ENCODE measurements around the gene NEDD4L. TPM values are rescaled to one million over a fixed set of nuclear protein-coding genes. Genes with fewer than 3 reads are reported as not detected.
A peak's percentile ranks its signal among the peaks of the same experiment; 100 is the strongest.

Gene NEDD4L
- total RNA-seq, 3 donors from 2014 or later, result 161 to 309 (median 256) TPM

GRCh38 chr18:58054041-58054781 is 10.2 kb downstream of the NEDD4L start:
- H3K36me3 ChIP-seq (ENCODE audit: low read depth), result no peaks in the 10 kb centered on the region
- DNase-seq (no peak), ATAC-seq (no peak)
- no peak overlapping the region for H3K4me3 ChIP-seq
- peaks cover 6% of the 10 kb centered on the region for H3K4me1 ChIP-seq (ENCODE audit: low read depth)
- no peak for TF ChIP-seq CTCF (IDR thresholded peaks at IDR 0.05)
- no peaks in the 10 kb centered on the region for H3K9me3 ChIP-seq
- intact Hi-C loops (cut with DNase I, micrococcal nuclease), result no loop called here

GRCh38 chr18:58055890-58056558 is 12.0 kb downstream of the NEDD4L start:
- H3K9me3 ChIP-seq, result no peaks in the 10 kb centered on the region
- H3K4me3 ChIP-seq, result no peak overlapping the region
- DNase-seq, result no peak
- peak; percentile 38 for ATAC-seq
- no peaks in the 10 kb centered on the region for H3K36me3 ChIP-seq (ENCODE audit: low read depth)
- intact Hi-C loops (cut with DNase I, micrococcal nuclease), result no loop called here
- TF ChIP-seq CTCF (IDR thresholded peaks at IDR 0.05), result no peak
- peaks cover 6% of the 10 kb centered on the region for H3K4me1 ChIP-seq (ENCODE audit: low read depth)

- no peaks in the 10 kb centered on the region for H3K9me3 ChIP-seq
- H3K4me3 ChIP-seq, result no peak overlapping the region
- peaks cover 6% of the 10 kb centered on the region for H3K4me1 ChIP-seq (ENCODE audit: low read depth)
- intact Hi-C loops (cut with DNase I, micrococcal nuclease), result no loop called here
- no peaks in the 10 kb centered on the region for H3K36me3 ChIP-seq (ENCODE audit: low read depth)
- TF ChIP-seq CTCF (IDR thresholded peaks at IDR 0.05), result no peak
- no peak for ATAC-seq
- no peak for DNase-seq
These were observed 12.8 kb downstream of the NEDD4L start for GRCh38 chr18:58056852-58057251.

GRCh38 chr18:58057291-58057965 is 13.4 kb downstream of the NEDD4L start:
- H3K4me3 ChIP-seq, result no peak overlapping the region
- TF ChIP-seq CTCF (IDR thresholded peaks at IDR 0.05), result no peak
- peaks cover 6% of the 10 kb centered on the region for H3K4me1 ChIP-seq (ENCODE audit: low read depth)
- no peaks in the 10 kb centered on the region for H3K36me3 ChIP-seq (ENCODE audit: low read depth)
- no peaks in the 10 kb centered on the region for H3K9me3 ChIP-seq
- ATAC-seq, result no peak
- no peak for DNase-seq
- intact Hi-C loops (cut with DNase I, micrococcal nuclease), result no loop called here

- intact Hi-C loops (cut with DNase I, micrococcal nuclease), result no loop called here
These were observed 14.7 kb downstream of the NEDD4L start for GRCh38 chr18:58058720-58059119.

More at GRCh38 chr18:58058720-58059119, 14.7 kb downstream of the NEDD4L start:
- H3K4me3 ChIP-seq, result no peak overlapping the region
- H3K9me3 ChIP-seq, result no peaks in the 10 kb centered on the region
- DNase-seq (no peak), ATAC-seq (no peak)
- H3K4me1 ChIP-seq (ENCODE audit: low read depth), result peaks cover 6% of the 10 kb centered on the region
- TF ChIP-seq CTCF (IDR thresholded peaks at IDR 0.05), result no peak
- H3K36me3 ChIP-seq (ENCODE audit: low read depth), result no peaks in the 10 kb centered on the region
